Lower leg skin (tissue), 3 donors: ENCODE results near the gene GPATCH8.

ENCODE experiments used
- CTCF ChIP-seq, 3 donors: fragments of 450-650 bp; IDR thresholded peaks; one replicate each; pipeline ENCODE4 v1.5.1; 2016; ENCODE audit warnings: antibody characterized with exemption in 3 of 3, mild to moderate bottlenecking in 3 of 3, moderate library complexity in 2 of 3
- POLR2A ChIP-seq, 2 donors: fragments of 450-650 bp; IDR thresholded peaks; one replicate each; pipeline ENCODE4 v1.6.1; 2016 to 2017; ENCODE audit warnings: antibody characterized with exemption in 2 of 2, mild to moderate bottlenecking in 1 of 2, moderate library complexity in 1 of 2

- TF ChIP-seq CTCF (IDR thresholded peaks at IDR 0.05) (no peak), POLR2A (IDR thresholded peaks at IDR 0.05) (no peak)
These were observed 9.9 kb downstream of the GPATCH8 start for GRCh38 chr17:44493339-44493738.
